HUES6 (cell line): ENCODE measurements around the gene CNP.

Experiments used
- H3K27ac ChIP-seq: 2 replicates; pipeline ENCODE4 v1.7.0; 2013; ENCODE audit warnings: low read depth, mild to moderate bottlenecking, low read length, inconsistent platforms
- H3K27me3 ChIP-seq: 2 replicates; pipeline ENCODE4 v1.6.1; 2013; ENCODE audit warnings: low read length; ENCODE audit not compliant: control insufficient read depth, insufficient read depth
- H3K36me3 ChIP-seq: 2 replicates; pipeline ENCODE4 v1.6.1; 2013; ENCODE audit warnings: low read length; ENCODE audit not compliant: control insufficient read depth, insufficient read depth
- H3K4me1 ChIP-seq: 2 replicates; pipeline ENCODE4 v1.6.1; 2013; ENCODE audit warnings: low read length; ENCODE audit not compliant: control insufficient read depth, insufficient read depth
- H3K4me3 ChIP-seq: 2 replicates; pipeline ENCODE4 v1.5.1; 2013; ENCODE audit warnings: low read depth, low read length
- H3K9ac ChIP-seq: one replicate; pipeline ENCODE4 v1.6.1; 2013; ENCODE audit warnings: mild to moderate bottlenecking, low read length
- H3K9me3 ChIP-seq: 2 replicates; pipeline ENCODE4 v1.6.1; 2013; ENCODE audit warnings: low read depth, low read length; ENCODE audit not compliant: control insufficient read depth, insufficient read depth

The CNP gene

GRCh38 chr17:42025191-42025579, 58.6 kb downstream of the CNP start:
- no peak overlapping the region for H3K9ac ChIP-seq

DNA sequence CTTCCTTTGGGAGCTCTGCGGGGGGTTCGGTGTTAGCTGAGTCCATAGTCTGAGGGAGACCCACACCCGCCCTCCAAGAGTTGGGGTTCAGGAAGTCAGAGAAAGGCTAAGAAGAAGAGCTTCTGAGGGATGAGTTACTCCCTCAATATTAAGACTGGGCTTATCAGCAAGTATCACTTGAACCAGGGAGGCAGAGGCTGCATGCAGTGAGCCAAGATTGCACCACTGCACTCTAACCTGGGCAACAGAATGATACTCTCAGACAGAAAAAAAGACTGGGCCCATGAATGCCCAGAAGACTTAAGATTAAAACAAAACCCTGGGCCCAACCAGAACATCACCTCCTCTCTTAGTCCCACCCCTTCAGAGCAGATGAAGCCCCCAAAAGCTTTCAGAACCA, 59.3 kb downstream of the CNP start:
- H3K9me3 ChIP-seq: no peaks in the 10 kb centered on the region
- peaks cover 33% of the 10 kb centered on the region for H3K36me3 ChIP-seq
- no peak overlapping the region for H3K27ac ChIP-seq
- H3K9ac ChIP-seq: no peak overlapping the region
- no peak overlapping the region for H3K4me3 ChIP-seq
- no peaks in the 10 kb centered on the region for H3K27me3 ChIP-seq
- peaks cover 26% of the 10 kb centered on the region for H3K4me1 ChIP-seq

More at GRCh38 chr17:42025191-42025579, 58.6 kb downstream of the CNP start:
- Histone ChIP-seq H3K4me1 (peaks cover 26% of the 10 kb centered on the region), H3K27ac (no peak overlapping the region), H3K4me3 (no peak overlapping the region), H3K27me3 (no peaks in the 10 kb centered on the region), H3K9me3 (no peaks in the 10 kb centered on the region), H3K36me3 (peaks cover 33% of the 10 kb centered on the region)

DNA sequence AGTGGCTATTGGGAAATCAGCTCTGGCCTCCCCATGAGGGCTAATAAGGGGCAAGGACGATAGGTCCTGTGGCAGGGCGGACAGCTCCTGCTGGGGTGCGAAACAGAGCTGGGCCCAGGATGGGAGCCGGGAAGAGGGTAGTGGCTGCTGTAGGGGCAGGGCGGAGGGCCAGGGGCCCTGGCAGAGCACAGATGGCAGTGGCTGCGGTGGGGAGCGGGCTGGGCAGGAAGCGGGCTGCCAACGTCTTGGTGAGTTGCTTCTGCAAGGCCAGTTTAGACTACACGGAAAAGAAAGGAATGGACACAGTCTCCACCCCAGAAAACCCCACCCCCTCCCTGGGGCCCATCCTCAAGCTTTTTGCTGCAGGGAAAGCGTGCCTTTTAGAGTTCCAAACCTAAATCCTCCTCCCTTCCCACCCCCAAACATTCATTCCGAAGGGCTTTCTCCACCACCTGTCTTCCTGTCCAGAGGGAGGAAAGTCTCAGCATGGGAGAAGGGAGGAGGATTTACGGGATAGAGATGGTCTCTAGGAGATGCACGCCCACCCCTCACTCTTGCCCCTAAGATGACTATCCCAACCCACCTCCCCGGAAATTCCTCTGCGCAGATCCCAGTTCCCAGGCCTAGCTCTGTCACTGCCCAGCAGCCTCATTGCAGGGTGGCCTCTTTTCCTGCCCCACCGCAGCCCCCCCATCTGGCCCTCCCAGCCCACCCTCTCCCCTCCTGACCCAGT, 60.4 kb downstream of the CNP start:
- H3K9ac ChIP-seq: no peak overlapping the region
- no peak overlapping the region for H3K4me3 ChIP-seq
- H3K9me3 ChIP-seq: no peaks in the 10 kb centered on the region
- no peak overlapping the region for H3K27ac ChIP-seq
- peaks cover 27% of the 10 kb centered on the region for H3K36me3 ChIP-seq
- H3K4me1 ChIP-seq: peaks cover 26% of the 10 kb centered on the region
- no peaks in the 10 kb centered on the region for H3K27me3 ChIP-seq
